Activated CD4-positive, CD25-positive, alpha-beta regulatory T cell treated with anti-CD3 and anti-CD28 coated beads, Interleukin-2, amount 50 U/mL, for 72 hours (primary cell): ENCODE results near the gene RNF208.
A peak's percentile ranks its signal among the peaks of the same experiment; 100 is the strongest.

Experiments used
- DNase-seq: peaks from one replicate; pipeline ENCODE4 v3.0.0; 2021

RNF208 gene

DNA sequence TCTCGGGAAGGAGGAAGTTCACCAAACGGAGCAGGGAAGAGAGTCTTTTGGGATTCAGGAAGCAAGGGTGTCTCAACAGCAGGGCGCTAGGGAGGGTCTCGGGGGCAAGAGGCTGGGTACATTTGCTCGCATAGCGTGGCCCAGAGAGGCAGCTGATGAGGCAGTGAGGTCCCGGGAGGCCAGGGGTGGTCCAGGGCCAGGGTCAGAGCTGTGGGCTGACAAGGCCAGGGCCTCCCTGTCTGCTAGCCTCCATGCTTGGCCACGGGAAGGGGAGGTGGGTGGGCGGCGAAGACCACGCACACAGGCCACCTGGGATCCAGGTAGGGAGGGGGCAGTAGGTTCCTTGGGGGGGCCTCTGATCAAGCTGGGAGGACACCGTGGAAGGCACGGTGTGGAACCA lies 10.5 kb downstream of the RNF208 start:
- DNase-seq = no peak

GRCh38 chr9:137206602-137207001 lies 15.4 kb downstream of the RNF208 start:
- DNase-seq = no peak

GRCh38 chr9:137205126-137206069 lies 16.6 kb downstream of the RNF208 start, which contains the start of the genes NDOR1 and TMEM203:
Gene NDOR1, plus strand, starts transcription at chr9:137205700. Its CDS starts 78 bp downstream, at chr9:137205778.
Gene TMEM203, minus strand, starts transcription at chr9:137205648. Its CDS starts 234 bp downstream, at chr9:137205414.
- DNase-seq = peak; percentile 95

GRCh38 chr9:137204731-137205125 lies 17.3 kb downstream of the RNF208 start:
- DNase-seq = no peak

DNA sequence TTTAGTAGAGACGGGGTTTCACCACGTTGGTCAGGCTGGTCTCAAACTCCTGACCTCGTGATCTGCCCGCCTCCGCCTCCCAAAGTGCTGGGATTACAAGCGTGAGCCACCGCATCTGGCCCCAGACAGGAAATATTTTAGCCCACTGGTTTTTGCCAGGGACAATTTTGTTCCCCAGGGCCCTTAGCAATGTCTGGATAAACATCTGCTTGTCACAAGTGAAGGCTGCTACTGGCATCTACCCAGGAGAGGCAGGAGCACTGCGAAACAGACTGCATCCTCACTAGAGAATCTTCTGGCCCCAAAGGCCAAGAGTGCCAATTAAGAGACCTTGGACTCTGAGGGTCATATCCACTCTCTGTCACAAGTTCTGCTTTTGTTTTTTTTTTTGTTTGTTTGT lies 19.1 kb downstream of the RNF208 start:
- DNase-seq = no peak

DNA sequence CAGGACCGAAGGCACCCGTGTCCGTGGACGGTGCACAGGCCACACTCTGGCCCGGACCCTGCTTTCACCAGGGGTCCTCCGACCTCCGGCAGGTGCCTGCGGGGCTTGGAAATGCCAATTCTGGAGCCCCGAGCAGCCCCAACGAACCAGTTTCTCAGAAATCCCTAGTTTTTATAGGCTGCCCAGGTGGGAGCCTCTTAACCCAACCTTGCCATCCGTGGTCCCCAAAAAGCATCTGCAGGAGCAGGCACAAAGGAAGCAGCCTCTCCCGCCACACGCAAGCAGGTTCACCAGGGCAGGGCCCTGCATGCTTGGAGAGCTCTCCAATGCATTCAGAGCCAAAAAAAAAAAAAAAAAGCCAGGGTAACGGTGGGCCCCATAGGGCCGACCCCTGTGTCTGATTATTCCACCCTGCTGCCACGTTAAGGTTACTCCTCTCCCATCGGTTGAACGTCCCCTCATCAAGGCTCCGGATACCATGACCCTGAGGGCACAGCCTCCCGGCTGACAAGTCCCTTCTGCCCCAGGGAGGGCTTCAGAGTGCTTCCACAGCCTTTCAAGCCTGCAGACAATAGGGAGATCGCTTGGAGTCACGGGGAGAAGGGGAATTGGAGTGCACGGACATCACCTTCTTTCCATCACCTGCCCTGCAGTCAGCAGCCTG lies 20.7 kb downstream of the RNF208 start:
- DNase-seq = no peak

DNA sequence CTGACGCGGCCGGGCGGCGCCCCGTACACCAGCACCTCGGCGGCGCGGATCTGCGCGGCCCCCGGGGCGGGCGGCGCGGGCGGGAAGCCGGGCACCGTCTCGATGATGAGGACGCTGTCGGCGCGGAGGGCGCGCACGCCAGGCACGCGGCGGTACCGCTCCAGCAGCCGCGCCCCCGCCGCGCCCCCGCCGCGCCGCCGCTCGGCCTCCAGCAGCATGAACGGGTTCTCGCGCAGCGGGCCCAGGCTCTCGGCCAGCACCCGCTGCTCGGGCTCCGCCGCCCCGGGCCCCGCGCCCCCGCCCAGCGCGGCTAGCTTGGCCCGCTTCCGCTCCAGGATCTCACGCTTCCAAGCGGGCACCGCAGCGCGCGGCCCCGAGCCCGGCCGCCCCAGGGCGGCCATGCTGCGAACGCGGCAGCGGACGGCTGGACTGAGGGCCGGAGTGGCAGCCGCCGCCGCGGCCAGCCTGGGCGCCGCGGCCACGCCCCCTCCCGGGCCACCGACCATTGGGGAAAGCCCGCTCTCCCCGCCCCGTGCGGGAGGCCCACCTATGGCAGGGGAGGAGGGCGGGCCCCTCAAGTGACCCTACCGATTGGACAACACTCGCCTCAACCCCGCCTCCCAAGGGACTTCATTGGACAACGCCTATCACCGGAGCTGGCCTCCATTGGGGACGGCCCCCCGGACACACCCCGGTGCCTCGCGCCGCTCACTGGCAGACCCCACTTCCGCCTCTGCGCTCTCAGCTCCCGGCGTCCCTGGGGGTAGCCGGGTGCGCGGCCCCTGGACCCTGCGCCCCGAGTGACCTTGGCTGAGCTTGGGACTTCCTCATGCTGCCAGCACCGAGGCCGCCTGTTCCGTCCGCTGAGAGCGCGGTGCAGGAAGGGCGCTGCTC lies 21.5 kb downstream of the RNF208 start, which contains the start of gene TPRN:
Gene TPRN (minus strand): TSS at position 431 of the 894 bp plus-strand sequence. CDS start 30 bp downstream, at position 401.
- peak; percentile 97 for DNase-seq

DNA sequence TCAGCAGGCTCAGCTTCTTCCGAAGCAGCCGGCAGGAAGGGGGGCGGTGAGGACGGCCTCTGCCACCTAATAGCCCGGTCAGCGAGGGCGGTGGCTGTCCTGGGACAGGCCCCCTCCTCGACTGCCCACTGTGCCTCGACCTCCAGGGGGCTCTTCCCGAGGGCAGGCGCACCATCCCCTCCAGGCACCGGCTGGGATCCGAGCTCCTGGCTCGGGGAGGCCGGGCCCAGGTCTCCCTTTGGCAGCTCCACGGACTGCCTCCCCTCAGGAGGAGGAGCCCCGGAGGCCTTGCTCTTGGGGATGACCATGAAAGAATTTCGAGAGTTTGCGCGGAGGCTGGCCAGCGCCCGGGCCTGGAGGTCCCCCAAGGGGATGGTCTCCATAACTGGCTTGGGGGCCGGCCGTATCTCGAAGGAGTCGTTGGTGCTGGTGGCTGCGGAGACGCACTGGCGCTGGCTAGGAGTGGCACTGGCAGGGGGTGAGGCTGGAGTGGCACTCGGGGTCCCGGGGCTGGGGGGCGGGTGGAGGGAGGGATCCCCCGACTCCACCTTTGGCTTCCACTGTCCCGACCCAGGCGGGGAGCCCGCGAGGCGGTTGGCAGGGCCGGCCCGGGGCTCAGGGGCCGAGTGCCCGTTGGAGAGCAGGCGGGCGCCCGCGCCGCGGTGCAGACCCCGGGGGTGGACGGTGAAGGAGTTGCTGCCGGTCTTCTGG lies 22.5 kb downstream of the RNF208 start:
- no peak for DNase-seq

DNA sequence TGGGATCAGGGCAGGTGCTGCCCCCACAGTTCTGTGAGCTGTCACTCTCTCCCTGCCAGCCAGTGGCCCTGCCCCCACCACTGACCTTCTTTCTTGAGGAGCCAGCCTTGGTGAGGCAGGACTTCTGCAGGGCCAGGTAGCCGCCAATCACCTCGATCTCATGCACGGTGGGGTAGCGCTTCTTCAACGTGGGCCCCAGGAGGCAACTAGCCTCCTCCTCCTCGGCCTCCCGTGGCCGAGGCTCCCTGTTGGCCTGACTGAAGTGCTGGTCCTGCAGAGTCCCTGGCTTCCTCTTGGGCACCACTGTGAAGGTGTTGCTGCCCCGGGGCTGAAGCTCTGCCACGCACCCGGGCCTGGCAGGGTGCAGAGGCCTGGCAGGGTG lies 23.1 kb downstream of the RNF208 start:
- DNase-seq = no peak

- DNase-seq = no peak
Measured at GRCh38 chr9:137198051-137198901, 23.8 kb downstream of the RNF208 start.

- DNase-seq = no peak
Measured at GRCh38 chr9:137195525-137196220, 26.4 kb downstream of the RNF208 start.

GRCh38 chr9:137194909-137195308 lies 27.1 kb downstream of the RNF208 start:
- no peak for DNase-seq

GRCh38 chr9:137194388-137194787 lies 27.7 kb downstream of the RNF208 start:
- no peak for DNase-seq

- no peak for DNase-seq
Measured at GRCh38 chr9:137193771-137194170, 28.3 kb downstream of the RNF208 start.

DNA sequence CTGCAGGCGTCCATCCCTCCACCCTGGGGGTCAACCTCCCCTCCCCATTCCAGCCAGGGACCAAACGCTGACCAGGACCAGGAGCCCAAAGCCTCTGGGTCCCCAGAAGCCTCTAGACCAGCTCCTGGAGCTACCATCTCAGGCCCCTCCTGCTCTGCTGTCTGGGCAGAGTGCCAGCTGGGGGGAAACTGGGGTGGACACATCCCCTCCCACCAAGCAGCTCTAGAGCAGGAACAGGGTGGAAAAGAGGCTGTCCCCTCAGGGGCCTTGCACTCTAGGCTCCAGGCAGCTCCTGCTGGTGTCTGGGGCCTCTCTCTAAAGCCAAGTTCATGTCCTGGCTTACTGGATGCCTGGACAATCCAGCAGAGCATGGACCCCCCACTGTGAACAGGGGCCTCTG lies 29.2 kb downstream of the RNF208 start:
- DNase-seq = no peak

GRCh38 chr9:137192448-137192780 lies 29.6 kb downstream of the RNF208 start:
- DNase-seq = no peak

GRCh38 chr9:137191691-137192447 lies 30.2 kb downstream of the RNF208 start:
- no peak for DNase-seq

DNA sequence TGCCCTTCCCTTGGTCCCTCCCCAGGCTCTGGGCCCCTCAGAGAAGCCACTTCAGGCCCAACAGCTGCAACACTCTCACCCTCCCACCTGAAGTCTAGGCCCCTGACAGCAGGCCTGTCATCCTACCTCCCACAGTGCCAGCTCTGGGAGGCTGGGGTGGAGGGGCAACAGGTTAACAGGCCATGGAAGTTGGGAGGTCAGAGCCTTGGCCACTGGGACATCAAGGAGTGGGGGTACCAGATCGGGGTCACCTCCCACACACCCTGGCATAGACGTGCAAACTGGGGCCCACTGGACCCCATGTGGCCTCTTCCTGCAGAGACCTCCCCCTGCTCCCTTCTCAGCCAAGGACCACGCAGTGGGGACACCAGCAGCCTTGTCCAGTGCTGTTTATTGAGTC lies 30.8 kb downstream of the RNF208 start:
- no peak for DNase-seq

- DNase-seq = no peak
Measured at GRCh38 chr9:137190315-137190856, 31.7 kb downstream of the RNF208 start.
